K562 (cell line): ENCODE data around the gene COX7B. TPM values are rescaled to one million over a fixed set of nuclear protein-coding genes. Genes with fewer than 3 reads are reported as not detected.

Source experiments
- CEBPZ ChIP-seq: fragments of 150-350 bp; IDR thresholded peaks from 2 replicates; pipeline ENCODE4 v1.6.1; 2014; ENCODE audit warnings: low read depth, mild to moderate bottlenecking, low read length, borderline replicate concordance
- HCFC1 ChIP-seq: IDR thresholded peaks from 2 replicates; pipeline ENCODE4 v1.6.1; 2012; ENCODE audit warnings: low read depth, low read length, improper control_type of control experiment
- JUN ChIP-seq, 2 experiments: sonication (generic) in 1 of 2; formaldehyde crosslinking in 1 of 2; IDR thresholded peaks; 2 replicates each; pipeline versions ENCODE4 v1.6.1 to v1.8.0; 2012 to 2022; ENCODE audit warnings: borderline replicate concordance in 2 of 2, mild to moderate bottlenecking in 2 of 2, improper control_type of control experiment in 1 of 2, low read depth in 1 of 2, low read length in 1 of 2, missing genetic modification reagents in 1 of 2
- KDM1A ChIP-seq, 2 experiments: fragments of 450-650 bp; IDR thresholded peaks; 2 replicates each; pipeline ENCODE4 v1.6.1; 2016; ENCODE audit warnings: mild to moderate bottlenecking in 2 of 2
- MCM7 ChIP-seq, 2 experiments: fragments of 450-650 bp; IDR thresholded peaks; 2 replicates each; pipeline ENCODE4 v1.6.1; 2016 to 2018
- THRAP3 ChIP-seq: fragments of 450-650 bp; IDR thresholded peaks from 2 replicates; pipeline ENCODE4 v1.6.1; 2016; ENCODE audit warnings: mild to moderate bottlenecking, inconsistent platforms, borderline replicate concordance
- ZFX ChIP-seq: sonication (generic); formaldehyde crosslinking; IDR thresholded peaks from 2 replicates; pipeline ENCODE4 v1.8.0; 2022; ENCODE audit warnings: mild to moderate bottlenecking, missing genetic modification reagents, moderate library complexity
- ZNF175 ChIP-seq: fragments of 200-800 bp; sonication (Bioruptor generic); IDR thresholded peaks from 2 replicates; pipeline ENCODE4 v1.6.1; 2016; ENCODE audit warnings: low read depth, mild to moderate bottlenecking, missing genetic modification characterization, missing compliant biosample characterization
- ZNF589 ChIP-seq: fragments of 200-800 bp; sonication (Bioruptor generic); IDR thresholded peaks from 2 replicates; pipeline ENCODE4 v1.6.1; 2016; ENCODE audit warnings: low read depth, missing genetic modification characterization, missing compliant biosample characterization
- ZSCAN29 ChIP-seq: fragments of 450-650 bp; IDR thresholded peaks from 2 replicates; pipeline ENCODE4 v1.6.1; 2017
- polyA plus RNA-seq, 8 experiments: library from polyadenylated mRNA; depleted of rRNA in 4 of 8; stranded (reverse) in 5 of 8; unstranded in 3 of 8; fragments of >200 nt; fragmentation: Nextera tagmentation in 2 of 8; fragmentation: Illumina TruSeq in 1 of 8; extraction: Ambion mirVana in 2 of 8; extraction: Trizol in 1 of 8; gene quantifications; 2 replicates each; pipeline versions ENCODE4 v1.2.1 to v1.2.3, GENCODE V29; 2011 to 2014; ENCODE audit warnings: inconsistent platforms in 1 of 8, missing spikeins in 1 of 8
- total RNA-seq, 7 experiments: library from RNA; depleted of rRNA in 6 of 7; stranded (reverse); fragments of >200 nt in 6 of 7; fragmentation: Illumina TruSeq in 2 of 7; extraction: Trizol in 2 of 7; gene quantifications; 2 replicates each; pipeline versions ENCODE4 v1.2.1 to v1.2.3, GENCODE V29; 2011 to 2021; ENCODE audit warnings: low replicate concordance in 1 of 7
- TF ChIP-seq, protein P1 (sequence below): sonication (generic); formaldehyde crosslinking; IDR thresholded peaks from 2 replicates; pipeline ENCODE4 v1.8.0; 2023; ENCODE audit warnings: mild to moderate bottlenecking, missing genetic modification reagents
- TF ChIP-seq, protein P2 (sequence below): fragments of 450-650 bp; conservative IDR thresholded peaks from 2 replicates; pipeline ENCODE4 v1.6.1; 2016; ENCODE audit warnings: missing genetic modification characterization, low read depth, mild to moderate bottlenecking, missing compliant biosample characterization, moderate library complexity

The COX7B gene
- total and polyA plus RNA-seq, 9 of the 15 experiments (the other 6 are each of a cell fraction or from before 2014, with no cell fraction given) = 549 to 2,891 (median 1,307) TPM

DNA sequence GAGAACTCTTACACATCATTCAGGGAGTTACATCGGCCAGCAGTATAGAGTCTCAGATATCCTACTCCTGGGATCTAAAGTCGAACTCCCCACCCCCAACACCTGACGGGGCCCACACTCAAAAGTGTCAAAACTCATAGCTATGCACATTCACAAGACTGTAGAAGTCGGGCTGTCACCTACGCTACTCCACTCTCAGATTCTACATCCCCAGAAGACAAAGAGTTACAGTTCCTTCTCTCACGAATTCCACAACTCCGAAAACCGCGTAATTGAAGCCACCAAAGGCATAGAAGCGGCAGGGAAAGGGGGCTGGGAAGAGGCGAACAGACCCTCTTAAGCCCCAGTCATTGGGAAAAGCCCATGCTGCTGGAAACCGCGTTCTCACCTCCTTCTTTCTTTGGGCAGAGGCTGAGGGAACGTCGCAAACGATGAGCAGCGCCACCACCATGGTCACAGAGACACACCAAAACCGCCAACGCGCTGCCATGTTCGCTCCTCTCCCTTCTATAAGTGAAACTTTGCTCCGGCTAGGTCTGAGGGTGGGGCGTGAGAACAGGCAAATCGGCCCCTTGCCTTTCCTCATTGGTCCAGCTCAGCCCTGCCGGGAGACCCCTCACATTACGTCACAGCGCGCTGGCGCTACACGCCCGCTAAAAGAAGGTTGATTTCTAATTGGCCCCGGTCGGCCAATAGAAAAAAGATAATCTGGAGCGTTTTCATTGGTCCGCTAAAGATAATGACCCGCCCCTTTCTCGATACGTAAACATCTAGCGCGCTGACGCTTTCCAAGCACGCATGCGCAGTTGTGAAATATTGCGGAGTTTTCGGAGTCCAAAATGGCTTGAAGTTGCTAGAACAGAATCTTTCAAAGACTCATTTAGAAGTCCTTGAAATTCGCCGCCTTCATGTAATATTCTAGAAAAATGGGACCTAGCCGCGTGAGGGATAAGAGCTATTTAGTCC is 4.1 kb upstream of the COX7B start, which contains the start of gene MAGT1 (continued):
- TF ChIP-seq, protein P1, sequence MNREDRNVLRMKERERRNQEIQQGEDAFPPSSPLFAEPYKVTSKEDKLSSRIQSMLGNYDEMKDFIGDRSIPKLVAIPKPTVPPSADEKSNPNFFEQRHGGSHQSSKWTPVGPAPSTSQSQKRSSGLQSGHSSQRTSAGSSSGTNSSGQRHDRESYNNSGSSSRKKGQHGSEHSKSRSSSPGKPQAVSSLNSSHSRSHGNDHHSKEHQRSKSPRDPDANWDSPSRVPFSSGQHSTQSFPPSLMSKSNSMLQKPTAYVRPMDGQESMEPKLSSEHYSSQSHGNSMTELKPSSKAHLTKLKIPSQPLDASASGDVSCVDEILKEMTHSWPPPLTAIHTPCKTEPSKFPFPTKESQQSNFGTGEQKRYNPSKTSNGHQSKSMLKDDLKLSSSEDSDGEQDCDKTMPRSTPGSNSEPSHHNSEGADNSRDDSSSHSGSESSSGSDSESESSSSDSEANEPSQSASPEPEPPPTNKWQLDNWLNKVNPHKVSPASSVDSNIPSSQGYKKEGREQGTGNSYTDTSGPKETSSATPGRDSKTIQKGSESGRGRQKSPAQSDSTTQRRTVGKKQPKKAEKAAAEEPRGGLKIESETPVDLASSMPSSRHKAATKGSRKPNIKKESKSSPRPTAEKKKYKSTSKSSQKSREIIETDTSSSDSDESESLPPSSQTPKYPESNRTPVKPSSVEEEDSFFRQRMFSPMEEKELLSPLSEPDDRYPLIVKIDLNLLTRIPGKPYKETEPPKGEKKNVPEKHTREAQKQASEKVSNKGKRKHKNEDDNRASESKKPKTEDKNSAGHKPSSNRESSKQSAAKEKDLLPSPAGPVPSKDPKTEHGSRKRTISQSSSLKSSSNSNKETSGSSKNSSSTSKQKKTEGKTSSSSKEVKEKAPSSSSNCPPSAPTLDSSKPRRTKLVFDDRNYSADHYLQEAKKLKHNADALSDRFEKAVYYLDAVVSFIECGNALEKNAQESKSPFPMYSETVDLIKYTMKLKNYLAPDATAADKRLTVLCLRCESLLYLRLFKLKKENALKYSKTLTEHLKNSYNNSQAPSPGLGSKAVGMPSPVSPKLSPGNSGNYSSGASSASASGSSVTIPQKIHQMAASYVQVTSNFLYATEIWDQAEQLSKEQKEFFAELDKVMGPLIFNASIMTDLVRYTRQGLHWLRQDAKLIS (CRISPR knock-in tag) = no peak
- TF ChIP-seq JUN (IDR thresholded peaks at IDR 0.05; ENCODE audit: borderline replicate concordance, low read depth, low read length) (no peak), JUN (CRISPR knock-in tag; IDR thresholded peaks at IDR 0.05; ENCODE audit: borderline replicate concordance) (no peak), KDM1A (IDR thresholded peaks at IDR 0.05) (no peak), ZFX (CRISPR knock-in tag) (0 out of 2 replicates have a peak, but pooled peaks have one; percentile 40), ZSCAN29 (no peak), HCFC1 (peak; percentile 29; the same call in 1 of the 2 replicates), THRAP3 (no peak), ZNF589 (CRISPR knock-in tag) (no peak), MCM7 (IDR thresholded peaks at IDR 0.05) (no peak), CEBPZ (no peak), ZNF175 (no peak)
- TF ChIP-seq, protein P2, sequence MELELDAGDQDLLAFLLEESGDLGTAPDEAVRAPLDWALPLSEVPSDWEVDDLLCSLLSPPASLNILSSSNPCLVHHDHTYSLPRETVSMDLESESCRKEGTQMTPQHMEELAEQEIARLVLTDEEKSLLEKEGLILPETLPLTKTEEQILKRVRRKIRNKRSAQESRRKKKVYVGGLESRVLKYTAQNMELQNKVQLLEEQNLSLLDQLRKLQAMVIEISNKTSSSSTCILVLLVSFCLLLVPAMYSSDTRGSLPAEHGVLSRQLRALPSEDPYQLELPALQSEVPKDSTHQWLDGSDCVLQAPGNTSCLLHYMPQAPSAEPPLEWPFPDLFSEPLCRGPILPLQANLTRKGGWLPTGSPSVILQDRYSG (tag) = no peak
